Stimulated activated CD8-positive, alpha-beta memory T cell treated with anti-CD3 and anti-CD28 coated beads, Interleukin-12 subunit alpha, Interleukin-12 subunit beta, amount 100 ng/mL, for 1 hour (primary cell): Measurements from ENCODE around the gene PHF21A.
"Not testable (repeated sequence)": the region's sequence is repeated elsewhere in the genome, so short reads cannot be mapped to it uniquely, and the experiment has no call there.

Source experiments
- DNase-seq: peaks from one replicate; pipeline ENCODE4 v3.0.0-alpha.2; 2020; ENCODE audit warnings: low read depth

PHF21A gene

DNA sequence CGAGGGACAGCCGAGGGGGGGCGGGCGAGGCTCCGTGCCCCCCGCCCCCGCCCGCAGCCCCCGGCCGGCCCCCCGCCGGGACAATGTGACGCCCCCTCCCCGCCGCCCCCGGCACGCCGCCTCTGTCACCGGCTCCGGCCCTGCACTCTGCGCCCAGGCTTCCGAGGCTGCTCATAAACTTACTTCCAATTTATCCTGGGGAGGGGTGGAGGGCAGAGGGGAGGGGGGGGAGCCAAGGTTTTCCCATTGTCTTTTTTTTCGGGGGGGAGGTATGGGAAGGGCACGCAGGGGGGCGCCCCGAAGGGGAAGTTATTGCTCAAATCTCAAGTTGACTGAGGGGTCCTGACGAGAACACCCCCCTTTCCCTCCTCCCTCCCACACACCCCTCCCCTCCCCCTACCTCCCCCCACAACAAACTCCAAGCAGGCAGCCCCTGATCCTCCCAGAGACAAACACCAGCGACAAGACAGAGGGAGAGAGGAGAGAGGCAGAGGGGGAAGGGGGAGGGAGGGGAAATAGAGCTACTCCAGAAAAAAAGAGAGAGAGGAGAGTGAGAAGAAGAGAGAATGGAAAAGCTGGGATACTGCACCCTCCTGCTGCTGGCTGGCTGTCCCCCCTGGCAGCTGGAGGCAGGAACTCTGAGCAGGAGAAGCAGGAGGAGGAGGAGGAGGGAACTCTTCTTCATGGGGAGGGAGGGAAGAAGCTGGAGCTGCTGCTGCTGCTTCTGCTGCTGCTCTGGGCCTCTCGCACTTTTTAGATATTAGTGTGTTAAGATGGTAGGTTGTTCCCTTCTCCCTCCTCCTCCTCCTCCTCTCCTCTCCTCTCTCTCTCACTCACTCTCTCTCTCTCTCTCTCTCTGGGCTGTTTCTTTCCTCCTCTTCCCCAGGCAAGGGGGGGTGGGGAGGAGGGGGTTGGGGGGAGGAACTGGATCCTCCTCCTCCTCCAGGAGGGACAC, 631 bp downstream of the PHF21A start:
- no peak for DNase-seq

DNA sequence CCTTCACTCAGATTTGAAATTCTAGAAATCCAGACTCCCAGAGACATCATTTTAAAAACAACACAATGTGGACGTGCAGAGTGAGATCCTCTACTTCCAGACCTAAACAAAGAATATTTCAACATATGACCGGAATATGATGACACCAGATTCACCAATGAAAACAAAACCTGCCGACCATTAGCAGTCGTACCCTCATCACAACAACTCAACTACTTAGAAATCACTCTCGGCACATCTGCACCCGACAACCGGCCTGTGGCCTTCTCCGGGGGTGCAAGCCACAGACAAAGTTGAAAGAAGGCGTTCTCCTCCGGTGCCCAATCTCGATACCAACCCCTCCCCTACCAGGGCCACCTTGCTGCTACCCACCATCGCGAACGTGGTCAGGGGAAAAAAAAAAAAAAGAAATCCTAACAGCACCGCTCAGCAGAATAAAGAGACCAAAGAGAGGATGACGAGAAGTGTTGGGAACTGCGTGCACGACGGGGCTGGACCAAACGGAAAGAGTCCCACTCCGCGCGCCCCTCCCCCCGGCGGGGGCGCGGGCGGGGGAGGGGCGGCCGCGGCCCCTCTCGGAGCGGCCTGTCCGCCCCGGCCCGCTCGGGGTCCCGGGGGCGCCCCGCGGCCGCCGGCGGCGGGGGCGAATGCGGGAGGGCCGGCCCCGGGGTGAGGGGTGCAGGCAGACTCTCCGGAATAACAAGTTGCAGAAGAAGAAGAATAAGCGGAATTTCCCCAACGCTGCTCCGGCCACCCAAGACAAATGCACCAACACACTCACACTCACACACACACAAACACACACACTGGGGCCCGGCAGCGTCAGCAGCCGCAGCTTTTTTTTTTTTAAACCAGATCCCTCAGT, 1.7 kb downstream of the PHF21A start:
- no peak for DNase-seq

DNA sequence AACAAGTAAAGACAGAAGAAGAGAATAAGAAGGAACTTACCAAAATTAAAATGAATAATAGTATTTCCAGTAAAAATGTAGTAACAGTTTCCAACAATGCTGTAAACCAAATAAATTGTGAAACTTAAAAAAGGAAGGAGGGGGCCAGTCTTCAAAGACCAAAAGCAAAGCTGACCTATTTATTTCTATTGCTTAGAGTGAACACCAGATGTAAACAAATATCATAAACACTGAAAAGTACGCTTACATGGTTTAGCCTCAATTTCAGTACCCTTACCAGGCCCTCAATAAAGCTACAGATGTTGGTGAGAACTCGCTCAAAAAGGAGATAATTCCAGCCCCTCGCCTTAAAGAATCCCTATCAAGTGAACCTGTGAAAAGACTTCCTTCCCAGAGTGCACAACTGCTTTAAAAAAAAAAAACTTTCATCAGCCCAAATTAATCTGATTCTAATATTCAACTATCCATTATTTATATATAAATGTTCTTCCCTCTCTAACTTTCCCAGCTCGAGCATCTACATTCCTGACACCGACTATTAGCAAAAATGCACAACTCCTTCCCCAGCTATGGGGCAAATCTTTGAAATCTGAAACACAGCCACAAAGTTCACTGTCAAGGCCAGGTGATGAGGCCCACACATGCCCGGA, 2.4 kb downstream of the PHF21A start:
- DNase-seq = no peak

DNA sequence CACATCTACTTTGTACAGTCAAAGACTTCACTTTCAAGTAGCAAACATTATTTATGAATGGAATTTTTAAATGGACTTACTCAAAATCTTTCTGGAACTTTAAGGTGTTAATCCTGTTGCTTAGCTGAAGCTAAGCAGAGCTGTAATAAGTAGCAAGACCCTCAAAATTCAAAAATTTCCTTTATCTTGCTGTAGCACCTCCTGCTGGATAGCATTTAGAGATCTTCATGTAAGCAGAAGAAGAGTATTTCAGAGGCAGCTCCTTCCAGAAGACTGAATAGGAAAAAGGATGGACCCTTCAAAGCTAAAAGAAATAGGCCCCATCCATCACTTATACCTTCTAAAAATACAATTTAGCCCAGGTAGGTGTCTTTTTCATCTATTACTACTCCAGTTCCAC, 3.4 kb downstream of the PHF21A start:
- no peak for DNase-seq

DNA sequence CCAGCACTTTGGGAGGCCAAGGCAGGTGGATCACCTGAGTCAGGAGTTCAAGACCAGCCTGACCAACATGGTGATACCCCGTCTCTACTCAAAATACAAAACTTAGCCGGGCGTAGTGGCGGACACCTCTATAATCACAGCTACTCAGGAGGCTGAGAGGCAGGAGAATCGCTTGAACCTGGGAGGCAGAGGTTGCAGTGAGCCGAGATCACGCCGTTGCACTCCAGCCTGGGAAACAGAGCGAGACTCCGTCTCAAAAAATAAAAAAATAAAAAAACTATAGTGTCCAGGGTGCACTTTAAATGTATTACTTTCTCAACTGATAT, 4.6 kb downstream of the PHF21A start:
- DNase-seq = not testable (repeated sequence)

DNA sequence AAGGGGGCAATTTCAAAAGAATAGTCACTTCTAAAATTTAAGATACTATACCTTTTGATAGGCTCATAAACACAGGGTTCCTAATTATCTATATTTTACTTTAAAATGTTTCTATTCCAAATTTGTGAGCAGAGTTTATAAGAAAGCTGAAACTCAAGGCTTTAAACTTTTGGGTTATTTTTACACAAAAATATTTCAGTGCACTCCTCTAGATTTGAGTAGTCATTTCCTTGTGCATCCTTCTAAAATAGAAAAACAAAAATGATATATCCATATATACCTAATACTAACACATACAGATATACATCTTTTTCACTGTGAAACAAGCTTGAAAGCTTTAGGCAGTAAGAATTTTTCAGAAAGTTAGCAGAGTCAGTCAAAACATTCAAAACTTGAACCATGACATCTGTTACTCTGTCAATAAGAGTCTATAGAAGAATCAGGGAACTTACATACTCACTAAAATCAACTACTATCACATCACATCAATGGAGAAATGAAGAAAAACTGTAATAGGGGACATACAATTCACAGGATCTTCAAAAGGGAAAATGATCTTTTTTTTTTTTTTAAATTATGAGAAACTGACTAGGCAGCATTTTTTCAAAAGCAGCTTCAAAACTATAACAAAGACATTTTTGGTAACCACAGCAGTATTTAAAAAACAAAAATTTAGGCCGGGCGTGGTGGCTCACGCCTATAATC, 5.1 kb downstream of the PHF21A start:
- DNase-seq = no peak

DNA sequence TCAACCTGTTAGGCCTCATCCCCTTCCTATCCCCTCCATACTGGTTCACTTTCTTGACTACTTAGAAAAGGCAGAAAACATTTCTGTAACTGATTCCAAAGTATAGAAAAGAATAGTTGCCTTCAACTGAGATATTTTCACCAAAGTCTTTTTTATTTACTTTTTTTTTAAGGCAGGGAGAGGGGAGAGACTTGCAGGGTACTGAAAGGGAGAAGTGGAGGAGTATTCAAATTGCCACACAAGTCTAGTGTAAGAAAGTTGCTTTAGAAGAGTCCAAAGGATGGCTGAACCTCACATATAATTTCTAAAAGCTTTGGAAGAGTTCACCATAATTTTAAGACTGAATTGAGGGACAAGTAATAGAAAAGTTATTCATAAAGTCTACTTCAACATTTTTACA, 6.3 kb downstream of the PHF21A start:
- no peak for DNase-seq

DNA sequence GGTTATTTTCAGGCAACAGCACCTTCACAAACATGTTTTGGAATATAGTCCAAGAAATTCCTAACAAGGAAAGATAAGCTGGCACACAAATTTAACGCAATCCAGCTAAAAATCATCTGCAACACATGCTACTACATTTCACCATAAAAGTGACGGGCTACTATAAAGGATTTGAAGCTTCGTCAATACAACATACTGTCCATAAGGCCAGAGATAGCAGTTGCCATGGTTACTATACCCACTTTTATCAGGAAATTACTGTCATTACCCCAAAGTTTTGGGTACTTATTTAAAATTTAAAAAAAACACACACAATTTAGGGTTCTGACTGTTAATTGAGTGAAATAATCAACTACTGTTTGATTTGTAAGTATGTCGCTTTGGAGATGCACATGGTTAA, 6.9 kb downstream of the PHF21A start:
- no peak for DNase-seq

DNA sequence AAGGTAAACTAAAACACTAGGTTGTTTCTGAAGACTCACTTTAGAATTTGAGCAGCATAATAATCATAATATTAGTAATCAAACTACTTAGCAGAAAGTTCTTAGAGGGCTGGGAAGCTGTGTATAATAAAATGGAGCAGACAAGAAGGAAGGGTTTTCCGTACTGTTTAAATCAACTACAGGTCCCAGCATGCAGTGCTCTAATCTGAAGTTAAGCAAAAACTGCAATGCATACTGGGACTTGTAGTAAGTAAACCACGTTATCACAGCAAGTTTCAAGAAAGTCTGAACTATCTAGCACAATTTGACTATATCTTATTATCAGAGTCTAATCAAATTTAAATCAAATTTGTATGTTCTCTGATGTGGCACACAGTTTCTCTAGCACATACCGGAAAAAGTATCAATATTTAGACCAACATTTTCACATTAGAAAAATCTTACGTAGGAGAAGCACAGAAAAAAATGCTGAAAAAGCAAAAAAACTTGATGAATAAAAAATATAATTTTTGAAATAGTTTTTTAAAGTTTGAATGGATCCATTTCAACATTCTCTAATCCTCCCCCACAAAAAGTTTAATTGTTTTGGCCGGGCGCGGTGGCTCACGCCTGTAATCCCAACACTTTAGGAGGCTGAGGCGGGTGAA, 8.2 kb downstream of the PHF21A start:
- no peak for DNase-seq

DNA sequence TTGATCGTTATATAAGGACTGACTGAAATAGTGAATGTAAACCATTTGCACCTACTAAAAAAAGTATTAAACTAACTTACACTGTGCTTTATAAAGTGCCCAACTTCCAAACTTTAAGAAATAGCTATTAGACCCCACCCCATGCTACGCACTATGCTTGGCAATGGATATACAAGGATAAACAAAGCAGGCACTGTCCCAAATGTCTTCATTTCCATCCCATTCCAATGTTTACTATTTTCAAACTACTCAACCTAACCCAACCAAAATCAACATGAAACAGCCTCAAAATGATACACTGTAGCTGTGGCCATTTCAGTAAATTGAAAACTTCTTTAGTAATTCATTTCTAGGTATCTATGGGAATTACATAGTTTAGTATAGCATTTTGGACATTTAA, 12.5 kb downstream of the PHF21A start:
- no peak for DNase-seq

DNA sequence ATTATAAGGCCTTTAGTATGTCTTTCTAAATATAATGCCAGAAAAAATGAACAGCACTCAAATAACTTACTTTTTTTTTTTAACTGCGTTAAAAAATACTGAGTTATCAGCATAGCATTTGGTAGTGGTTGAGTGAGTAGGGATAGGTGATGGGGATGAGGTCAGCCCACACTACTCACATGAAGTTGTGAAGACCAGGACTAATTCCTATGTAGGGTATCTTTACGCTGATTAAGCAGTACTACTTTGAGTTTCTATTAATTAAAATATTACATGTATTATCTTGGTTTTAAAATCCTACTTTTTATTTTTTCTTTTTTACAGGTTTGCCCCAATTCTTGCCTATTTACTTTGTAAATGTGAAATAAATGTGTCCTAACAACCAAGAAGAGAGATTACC, 13.5 kb downstream of the PHF21A start:
- no peak for DNase-seq

DNA sequence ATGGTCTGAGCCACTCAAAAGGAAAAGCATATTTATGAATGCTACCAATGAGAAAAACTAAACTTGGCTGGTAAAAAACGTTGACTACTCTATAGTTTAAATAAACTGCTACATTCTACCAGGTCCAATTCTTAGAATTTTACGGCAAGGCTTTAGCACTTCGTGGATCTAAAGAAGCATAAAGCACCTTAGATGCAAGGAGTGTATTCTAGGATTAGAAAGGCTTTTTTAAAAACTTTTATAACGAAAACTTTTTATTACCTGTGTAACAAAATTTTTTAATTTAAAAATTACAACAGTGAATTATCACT, 13.9 kb downstream of the PHF21A start:
- no peak for DNase-seq

DNA sequence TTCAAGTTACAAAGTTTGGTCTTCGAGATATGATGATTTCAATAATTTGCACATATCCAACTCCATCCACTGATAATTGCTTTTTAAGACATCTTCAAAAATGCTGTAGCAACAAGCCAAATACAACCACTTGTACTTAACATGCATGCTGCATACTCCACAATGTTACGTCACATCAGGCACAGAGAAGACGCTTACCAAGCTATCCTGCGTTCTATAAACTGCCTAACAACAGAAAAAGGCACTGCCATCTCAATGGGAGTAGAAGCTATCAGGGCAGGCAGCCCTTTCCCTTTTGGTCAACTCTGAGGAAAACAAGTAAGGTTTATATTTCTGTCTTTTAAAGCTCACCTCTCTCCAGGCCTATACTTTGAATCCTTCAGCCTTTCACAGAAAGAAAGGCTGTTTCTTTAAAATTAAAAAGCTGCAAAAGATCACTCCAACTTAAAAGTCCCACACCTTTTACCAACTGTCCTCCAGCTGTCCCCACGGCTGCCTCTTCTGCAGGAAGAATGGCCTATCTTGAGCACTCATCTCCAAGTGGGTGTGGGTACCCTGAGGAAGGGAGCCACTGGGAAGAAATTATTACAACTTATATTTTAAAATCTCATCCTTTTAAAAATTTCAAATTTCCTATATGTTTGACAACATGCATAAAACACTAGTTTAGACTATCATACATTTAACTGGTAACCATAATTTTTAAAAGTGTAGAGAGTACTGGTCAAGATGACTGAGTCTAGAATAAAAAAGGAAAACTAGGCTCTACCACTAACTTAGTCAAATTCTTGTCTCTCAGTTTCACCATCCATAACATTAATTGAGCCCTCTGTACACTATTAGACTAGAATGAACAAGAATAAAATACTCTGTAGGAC, 14.5 kb downstream of the PHF21A start:
- no peak for DNase-seq

DNA sequence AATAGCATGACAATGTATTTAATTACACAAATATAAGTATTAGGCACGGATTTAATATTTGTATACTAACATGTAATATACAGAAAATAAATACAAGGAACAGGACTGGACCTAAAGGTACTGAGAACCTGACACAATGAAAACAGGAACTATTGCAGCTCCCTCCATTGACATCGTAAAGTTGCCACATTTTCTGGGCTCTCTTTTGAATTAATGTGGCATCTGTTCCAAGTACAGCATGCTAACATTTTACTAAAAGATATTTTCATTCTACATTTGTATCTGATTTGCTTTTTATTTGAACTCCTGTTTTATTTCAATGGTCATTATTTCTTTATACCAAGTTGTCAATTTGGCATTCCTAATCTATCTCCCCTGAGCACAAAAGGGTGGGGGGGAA, 15.3 kb downstream of the PHF21A start:
- no peak for DNase-seq

DNA sequence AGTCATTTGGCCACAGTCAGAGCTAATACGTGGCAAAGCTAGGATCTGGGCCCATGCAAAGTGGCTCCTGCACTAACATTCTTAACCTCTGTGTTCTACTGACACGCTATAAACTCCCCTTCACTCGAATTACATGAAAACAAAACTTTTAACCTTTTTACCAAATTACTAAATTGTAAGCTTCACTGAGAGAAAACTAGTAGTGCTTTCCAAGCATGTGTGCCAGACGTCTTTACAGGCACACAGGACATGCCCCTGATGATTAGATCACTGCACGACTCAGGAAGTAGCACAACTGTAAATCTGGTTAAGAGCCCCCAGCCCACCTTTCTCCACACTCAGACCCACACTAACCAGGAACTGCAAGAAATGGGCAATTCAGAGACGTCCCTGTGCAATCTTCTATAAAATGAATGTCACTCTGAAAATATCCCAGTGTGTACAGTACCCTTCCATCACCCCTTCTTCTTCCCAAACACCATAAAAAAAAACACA, 16.1 kb downstream of the PHF21A start:
- no peak for DNase-seq

DNA sequence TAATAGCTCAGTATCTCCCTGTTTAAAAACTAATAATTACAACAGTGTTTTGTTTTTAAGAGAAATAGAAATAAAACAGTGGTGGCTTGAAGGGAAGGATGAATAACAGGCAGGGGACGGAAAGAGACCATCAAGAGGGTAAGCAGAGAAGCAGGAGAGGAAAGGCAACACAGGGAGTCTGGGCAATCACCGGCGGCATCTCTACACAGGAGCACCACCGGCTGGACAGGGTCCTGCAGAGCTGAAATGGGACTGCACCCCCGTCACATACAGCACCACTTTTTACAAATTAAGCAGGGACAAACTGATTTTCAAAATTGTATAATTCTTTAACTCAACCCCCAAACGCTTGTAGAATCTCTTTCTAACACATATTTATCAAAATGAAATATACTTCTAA, 18.4 kb downstream of the PHF21A start:
- DNase-seq = no peak

DNA sequence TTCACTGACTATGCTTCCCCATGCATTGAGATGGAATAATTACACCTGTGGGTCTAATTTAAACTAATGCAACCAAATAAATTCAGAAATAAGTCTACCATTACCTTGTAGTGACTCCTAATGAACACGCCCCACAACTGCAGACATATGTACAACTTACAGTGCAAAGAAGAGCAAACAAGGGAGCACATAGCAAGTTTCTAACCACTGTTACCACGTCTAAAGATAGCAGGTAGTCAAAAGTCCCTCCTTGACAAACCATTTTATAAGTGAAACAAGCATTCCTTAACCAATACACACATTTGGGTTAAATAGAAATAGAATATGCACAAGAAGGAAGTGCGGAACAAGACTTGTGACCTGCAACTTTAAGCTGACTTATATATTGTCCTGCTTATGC, 20.6 kb downstream of the PHF21A start:
- DNase-seq = no peak

DNA sequence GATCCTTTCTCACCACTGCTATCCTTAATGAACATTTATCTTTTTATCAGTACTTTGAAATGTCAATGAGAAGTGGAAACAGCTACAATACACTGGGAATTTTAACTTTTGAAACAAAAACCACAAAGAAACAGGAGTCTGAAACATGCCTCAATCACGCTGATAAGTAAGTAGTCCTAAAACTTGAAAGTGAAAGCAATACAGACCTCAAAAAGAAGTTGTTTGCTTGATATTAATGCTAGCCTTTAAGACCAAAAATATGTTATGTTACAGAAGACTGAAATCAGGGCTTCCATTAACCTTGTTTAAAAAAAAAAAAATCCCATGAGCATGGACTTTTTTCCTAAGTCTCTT, 21.3 kb downstream of the PHF21A start:
- no peak for DNase-seq

DNA sequence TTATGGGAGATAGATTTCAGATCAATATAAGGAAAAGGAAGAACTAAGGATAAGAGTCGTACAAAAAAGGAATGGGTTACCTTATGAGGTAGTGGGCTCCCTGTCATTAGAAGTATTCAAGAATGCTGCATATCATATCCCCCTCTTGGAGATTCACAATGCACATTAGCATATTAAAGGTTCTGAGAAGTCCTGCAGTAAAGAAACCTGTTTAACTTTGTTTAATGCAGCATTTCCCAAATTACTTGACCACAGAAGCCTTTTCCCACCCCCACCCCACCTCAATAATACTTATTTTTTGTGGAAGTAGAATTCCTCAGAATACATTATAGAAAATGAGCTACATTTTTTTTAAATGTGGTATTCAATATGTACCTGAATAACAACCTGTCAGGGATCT, 30.9 kb downstream of the PHF21A start:
- DNase-seq = no peak

DNA sequence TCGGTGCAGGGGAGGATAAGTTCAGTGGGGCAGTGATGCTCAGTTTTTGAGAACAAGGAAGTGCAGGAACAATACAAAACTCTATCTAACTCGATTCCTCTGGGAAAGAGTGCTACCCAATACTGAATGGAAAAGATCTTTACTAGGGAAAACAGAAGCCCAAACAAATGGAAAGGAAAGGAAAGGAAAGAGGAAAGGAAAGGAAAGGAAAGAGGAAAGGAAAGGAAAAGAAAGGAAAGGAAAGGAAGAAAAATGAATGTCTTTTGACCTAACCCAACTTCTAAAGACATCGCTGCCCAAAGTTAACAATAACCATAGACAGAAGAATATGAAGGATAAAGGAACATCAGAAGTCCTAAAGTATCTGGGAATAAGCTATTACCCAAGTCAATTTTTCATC, 41.6 kb downstream of the PHF21A start:
- no peak for DNase-seq

DNA sequence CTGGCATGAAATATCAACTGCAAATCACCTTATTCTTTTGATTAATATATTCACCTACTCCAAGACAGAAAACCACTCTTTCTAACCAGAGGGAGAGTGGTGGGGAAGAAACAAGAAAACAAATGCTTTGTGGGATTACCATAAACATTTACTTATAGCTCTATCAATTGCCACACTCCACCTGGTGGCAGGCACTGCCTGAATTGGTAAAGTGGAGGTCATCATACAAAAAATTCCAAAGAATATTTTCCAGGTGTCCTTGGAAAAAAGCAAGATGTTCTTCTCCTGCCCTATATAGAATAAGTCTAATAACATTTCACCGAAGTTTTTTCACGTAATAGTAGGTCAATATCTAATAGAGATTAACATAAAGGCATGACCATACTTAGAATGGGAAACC, 45.3 kb downstream of the PHF21A start:
- no peak for DNase-seq
